ENCODE measurements around the gene UGT3A2.

- TF ChIP-seq POLR2AphosphoS5 (IDR thresholded peaks at IDR 0.05; ENCODE audit: low read depth, low read length) (no peak), CTCF (IDR thresholded peaks at IDR 0.05; ENCODE audit: control extremely low read depth in 1 of 3, insufficient read depth in 1 of 3, low read depth in 1 of 3, low read length in 3 of 3) (no peak), CREB1 (IDR thresholded peaks at IDR 0.05) (no peak), CBX5 (IDR thresholded peaks at IDR 0.05; ENCODE audit: low read depth, low read length) (no peak), MAX (IDR thresholded peaks at IDR 0.05) (no peak), TAF1 (IDR thresholded peaks at IDR 0.05; ENCODE audit: low read depth, low read length) (no peak), GABPA (IDR thresholded peaks at IDR 0.05; ENCODE audit: borderline replicate concordance, insufficient read depth, low read length) (no peak), HDAC2 (IDR thresholded peaks at IDR 0.05; ENCODE audit: borderline replicate concordance in 1 of 2, low read depth in 2 of 2, low read length in 2 of 2) (no peak), YY1 (IDR thresholded peaks at IDR 0.05; ENCODE audit: low read depth, low read length) (no peak), TBP (IDR thresholded peaks at IDR 0.05; ENCODE audit: low read depth, low read length) (no peak), SP1 (IDR thresholded peaks at IDR 0.05; ENCODE audit: low read depth, low read length) (no peak)
These were observed 49.1 kb downstream of the UGT3A2 start for GRCh38 chr5:36017622-36018021.

All from H1 (cell line).